ENCODE data around the gene SH3PXD2A. TPM values are rescaled to one million over a fixed set of nuclear protein-coding genes. Genes with fewer than 3 reads are reported as not detected.

SH3PXD2A gene
- total and polyA plus RNA-seq, 2 experiments from 2014 or later, result 1.8 to 5.0 TPM

DNA sequence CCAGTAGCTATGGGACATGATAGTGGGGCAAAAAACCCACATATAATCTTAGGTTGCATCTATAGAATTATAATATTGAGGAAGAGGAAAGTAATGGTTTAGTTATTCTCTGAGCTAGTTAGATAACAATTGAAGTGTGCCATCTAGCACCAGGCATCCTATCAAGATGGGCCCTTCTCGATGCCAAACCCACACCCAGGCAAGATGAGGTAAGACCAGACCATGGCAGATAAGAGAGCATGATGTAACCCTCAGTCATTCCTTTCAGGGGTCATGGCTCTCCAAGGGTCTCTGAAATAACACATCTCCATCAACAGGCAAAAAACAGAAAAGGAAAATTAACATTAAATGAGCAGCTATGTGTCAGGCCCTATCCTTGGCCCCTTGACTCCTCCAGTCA lies 128.7 kb downstream of the SH3PXD2A start:
- no peak for TF ChIP-seq NANOG (IDR thresholded peaks at IDR 0.05; ENCODE audit: borderline replicate concordance)
- TF ChIP-seq JUNB (IDR thresholded peaks at IDR 0.05; ENCODE audit: unreplicated experiment), result no peak
- no peak overlapping the region for H2AFZ ChIP-seq
- ATAC-seq (no peak), DNase-seq (ENCODE audit: low spot score) (no peak)
- Mint-ChIP-seq H3K9me3 (no peaks in the 10 kb centered on the region), H3K27me3 (ENCODE audit: insufficient read depth, low read depth, poor library complexity) (peaks cover 3% of the 10 kb centered on the region), H3K27ac (no peak overlapping the region), H3K4me3 (no peak overlapping the region), H3K36me3 (ENCODE audit: low read depth) (no peaks in the 10 kb centered on the region), H3K4me1 (peaks cover 21% of the 10 kb centered on the region)
- peaks cover 13% of the 10 kb centered on the region; the same call in 1 of the 2 replicates for H3K4me1 ChIP-seq (ENCODE audit: insufficient read depth)
- H3K27me3 ChIP-seq (ENCODE audit: insufficient read depth), result no peaks in the 10 kb centered on the region
- no peaks in the 10 kb centered on the region for H3F3A ChIP-seq (replicated peaks; ENCODE audit: low read depth)
- no peaks in the 10 kb centered on the region for H3K9me2 ChIP-seq (ENCODE audit: insufficient read depth)
- no peaks in the 10 kb centered on the region for H4K20me1 ChIP-seq (replicated peaks; ENCODE audit: insufficient read depth)
- no peak overlapping the region for H3K27ac ChIP-seq (ENCODE audit: low read depth)
- no peaks in the 10 kb centered on the region for H3K36me3 ChIP-seq (ENCODE audit: insufficient read depth)
- H3K4me2 ChIP-seq, result no peak overlapping the region
- H3K4me3 ChIP-seq, result no peak overlapping the region
- H3K79me2 ChIP-seq (replicated peaks; ENCODE audit: insufficient read depth), result no peaks in the 10 kb centered on the region

DNA sequence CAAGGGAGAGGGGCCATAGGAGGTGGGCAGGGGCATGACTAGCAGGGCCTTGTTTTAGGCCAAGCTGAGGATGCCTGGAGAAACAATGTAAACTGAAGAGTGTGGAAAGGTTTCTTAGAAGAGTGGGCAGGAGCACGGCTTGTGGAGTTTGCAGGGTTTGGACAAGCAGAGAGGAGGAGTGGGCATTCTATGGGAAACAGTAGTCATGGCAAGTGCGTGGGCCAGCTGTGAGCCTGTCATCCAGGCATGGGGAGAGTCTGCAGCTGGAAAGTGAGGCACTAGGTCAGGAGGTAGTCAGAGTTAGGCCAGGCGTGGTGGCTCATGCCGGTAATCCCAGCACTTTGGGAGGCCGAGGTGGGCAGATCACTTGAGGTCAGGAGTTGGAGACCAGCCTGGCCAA lies 130.1 kb downstream of the SH3PXD2A start:
- Histone ChIP-seq H3K4me2 (no peak overlapping the region), H4K20me1 (replicated peaks; ENCODE audit: insufficient read depth) (no peaks in the 10 kb centered on the region), H3K4me1 (ENCODE audit: insufficient read depth) (peaks cover 10% of the 10 kb centered on the region; the same call in 1 of the 2 replicates), H3K79me2 (replicated peaks; ENCODE audit: insufficient read depth) (no peaks in the 10 kb centered on the region), H3K4me3 (no peak overlapping the region), H3F3A (replicated peaks; ENCODE audit: low read depth) (no peaks in the 10 kb centered on the region), H2AFZ (no peak overlapping the region), H3K27me3 (ENCODE audit: insufficient read depth) (no peaks in the 10 kb centered on the region), H3K36me3 (ENCODE audit: insufficient read depth) (no peaks in the 10 kb centered on the region), H3K9me2 (ENCODE audit: insufficient read depth) (no peaks in the 10 kb centered on the region), H3K27ac (ENCODE audit: low read depth) (no peak overlapping the region)
- Mint-ChIP-seq H3K4me1 (peaks cover 16% of the 10 kb centered on the region), H3K27ac (no peak overlapping the region), H3K36me3 (ENCODE audit: low read depth) (no peaks in the 10 kb centered on the region), H3K27me3 (ENCODE audit: insufficient read depth, low read depth, poor library complexity) (peaks cover 6% of the 10 kb centered on the region), H3K9me3 (no peaks in the 10 kb centered on the region), H3K4me3 (no peak overlapping the region)
- ATAC-seq (no peak), DNase-seq (ENCODE audit: low spot score) (no peak)
- TF ChIP-seq, protein P1, sequence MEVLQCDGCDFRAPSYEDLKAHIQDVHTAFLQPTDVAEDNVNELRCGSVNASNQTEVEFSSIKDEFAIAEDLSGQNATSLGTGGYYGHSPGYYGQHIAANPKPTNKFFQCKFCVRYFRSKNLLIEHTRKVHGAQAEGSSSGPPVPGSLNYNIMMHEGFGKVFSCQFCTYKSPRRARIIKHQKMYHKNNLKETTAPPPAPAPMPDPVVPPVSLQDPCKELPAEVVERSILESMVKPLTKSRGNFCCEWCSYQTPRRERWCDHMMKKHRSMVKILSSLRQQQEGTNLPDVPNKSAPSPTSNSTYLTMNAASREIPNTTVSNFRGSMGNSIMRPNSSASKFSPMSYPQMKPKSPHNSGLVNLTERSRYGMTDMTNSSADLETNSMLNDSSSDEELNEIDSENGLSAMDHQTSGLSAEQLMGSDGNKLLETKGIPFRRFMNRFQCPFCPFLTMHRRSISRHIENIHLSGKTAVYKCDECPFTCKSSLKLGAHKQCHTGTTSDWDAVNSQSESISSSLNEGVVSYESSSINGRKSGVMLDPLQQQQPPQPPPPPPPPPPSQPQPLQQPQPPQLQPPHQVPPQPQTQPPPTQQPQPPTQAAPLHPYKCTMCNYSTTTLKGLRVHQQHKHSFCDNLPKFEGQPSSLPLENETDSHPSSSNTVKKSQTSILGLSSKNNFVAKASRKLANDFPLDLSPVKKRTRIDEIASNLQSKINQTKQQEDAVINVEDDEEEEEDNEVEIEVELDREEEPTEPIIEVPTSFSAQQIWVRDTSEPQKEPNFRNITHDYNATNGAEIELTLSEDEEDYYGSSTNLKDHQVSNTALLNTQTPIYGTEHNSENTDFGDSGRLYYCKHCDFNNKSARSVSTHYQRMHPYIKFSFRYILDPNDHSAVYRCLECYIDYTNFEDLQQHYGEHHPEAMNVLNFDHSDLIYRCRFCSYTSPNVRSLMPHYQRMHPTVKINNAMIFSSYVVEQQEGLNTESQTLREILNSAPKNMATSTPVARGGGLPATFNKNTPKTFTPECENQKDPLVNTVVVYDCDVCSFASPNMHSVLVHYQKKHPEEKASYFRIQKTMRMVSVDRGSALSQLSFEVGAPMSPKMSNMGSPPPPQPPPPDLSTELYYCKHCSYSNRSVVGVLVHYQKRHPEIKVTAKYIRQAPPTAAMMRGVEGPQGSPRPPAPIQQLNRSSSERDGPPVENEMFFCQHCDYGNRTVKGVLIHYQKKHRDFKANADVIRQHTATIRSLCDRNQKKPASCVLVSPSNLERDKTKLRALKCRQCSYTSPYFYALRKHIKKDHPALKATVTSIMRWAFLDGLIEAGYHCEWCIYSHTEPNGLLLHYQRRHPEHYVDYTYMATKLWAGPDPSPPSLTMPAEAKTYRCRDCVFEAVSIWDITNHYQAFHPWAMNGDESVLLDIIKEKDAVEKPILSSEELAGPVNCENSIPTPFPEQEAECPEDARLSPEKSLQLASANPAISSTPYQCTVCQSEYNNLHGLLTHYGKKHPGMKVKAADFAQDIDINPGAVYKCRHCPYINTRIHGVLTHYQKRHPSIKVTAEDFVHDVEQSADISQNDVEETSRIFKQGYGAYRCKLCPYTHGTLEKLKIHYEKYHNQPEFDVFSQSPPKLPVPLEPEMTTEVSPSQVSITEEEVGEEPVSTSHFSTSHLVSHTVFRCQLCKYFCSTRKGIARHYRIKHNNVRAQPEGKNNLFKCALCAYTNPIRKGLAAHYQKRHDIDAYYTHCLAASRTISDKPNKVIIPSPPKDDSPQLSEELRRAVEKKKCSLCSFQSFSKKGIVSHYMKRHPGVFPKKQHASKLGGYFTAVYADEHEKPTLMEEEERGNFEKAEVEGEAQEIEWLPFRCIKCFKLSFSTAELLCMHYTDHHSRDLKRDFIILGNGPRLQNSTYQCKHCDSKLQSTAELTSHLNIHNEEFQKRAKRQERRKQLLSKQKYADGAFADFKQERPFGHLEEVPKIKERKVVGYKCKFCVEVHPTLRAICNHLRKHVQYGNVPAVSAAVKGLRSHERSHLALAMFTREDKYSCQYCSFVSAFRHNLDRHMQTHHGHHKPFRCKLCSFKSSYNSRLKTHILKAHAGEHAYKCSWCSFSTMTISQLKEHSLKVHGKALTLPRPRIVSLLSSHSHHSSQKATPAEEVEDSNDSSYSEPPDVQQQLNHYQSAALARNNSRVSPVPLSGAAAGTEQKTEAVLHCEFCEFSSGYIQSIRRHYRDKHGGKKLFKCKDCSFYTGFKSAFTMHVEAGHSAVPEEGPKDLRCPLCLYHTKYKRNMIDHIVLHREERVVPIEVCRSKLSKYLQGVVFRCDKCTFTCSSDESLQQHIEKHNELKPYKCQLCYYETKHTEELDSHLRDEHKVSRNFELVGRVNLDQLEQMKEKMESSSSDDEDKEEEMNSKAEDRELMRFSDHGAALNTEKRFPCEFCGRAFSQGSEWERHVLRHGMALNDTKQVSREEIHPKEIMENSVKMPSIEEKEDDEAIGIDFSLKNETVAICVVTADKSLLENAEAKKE (CRISPR knock-in tag; IDR thresholded peaks at IDR 0.05), result no peak
- no peak for TF ChIP-seq ZNF114 (CRISPR knock-in tag; IDR thresholded peaks at IDR 0.05)
- TF ChIP-seq, protein P2, sequence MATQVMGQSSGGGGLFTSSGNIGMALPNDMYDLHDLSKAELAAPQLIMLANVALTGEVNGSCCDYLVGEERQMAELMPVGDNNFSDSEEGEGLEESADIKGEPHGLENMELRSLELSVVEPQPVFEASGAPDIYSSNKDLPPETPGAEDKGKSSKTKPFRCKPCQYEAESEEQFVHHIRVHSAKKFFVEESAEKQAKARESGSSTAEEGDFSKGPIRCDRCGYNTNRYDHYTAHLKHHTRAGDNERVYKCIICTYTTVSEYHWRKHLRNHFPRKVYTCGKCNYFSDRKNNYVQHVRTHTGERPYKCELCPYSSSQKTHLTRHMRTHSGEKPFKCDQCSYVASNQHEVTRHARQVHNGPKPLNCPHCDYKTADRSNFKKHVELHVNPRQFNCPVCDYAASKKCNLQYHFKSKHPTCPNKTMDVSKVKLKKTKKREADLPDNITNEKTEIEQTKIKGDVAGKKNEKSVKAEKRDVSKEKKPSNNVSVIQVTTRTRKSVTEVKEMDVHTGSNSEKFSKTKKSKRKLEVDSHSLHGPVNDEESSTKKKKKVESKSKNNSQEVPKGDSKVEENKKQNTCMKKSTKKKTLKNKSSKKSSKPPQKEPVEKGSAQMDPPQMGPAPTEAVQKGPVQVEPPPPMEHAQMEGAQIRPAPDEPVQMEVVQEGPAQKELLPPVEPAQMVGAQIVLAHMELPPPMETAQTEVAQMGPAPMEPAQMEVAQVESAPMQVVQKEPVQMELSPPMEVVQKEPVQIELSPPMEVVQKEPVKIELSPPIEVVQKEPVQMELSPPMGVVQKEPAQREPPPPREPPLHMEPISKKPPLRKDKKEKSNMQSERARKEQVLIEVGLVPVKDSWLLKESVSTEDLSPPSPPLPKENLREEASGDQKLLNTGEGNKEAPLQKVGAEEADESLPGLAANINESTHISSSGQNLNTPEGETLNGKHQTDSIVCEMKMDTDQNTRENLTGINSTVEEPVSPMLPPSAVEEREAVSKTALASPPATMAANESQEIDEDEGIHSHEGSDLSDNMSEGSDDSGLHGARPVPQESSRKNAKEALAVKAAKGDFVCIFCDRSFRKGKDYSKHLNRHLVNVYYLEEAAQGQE (IDR thresholded peaks at IDR 0.05; ENCODE audit: unreplicated experiment), result no peak
- TF ChIP-seq, protein P3, sequence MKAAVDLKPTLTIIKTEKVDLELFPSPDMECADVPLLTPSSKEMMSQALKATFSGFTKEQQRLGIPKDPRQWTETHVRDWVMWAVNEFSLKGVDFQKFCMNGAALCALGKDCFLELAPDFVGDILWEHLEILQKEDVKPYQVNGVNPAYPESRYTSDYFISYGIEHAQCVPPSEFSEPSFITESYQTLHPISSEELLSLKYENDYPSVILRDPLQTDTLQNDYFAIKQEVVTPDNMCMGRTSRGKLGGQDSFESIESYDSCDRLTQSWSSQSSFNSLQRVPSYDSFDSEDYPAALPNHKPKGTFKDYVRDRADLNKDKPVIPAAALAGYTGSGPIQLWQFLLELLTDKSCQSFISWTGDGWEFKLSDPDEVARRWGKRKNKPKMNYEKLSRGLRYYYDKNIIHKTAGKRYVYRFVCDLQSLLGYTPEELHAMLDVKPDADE (IDR thresholded peaks at IDR 0.05), result no peak
